ENCODE data around the gene ZNF394.
"Not testable (repeated sequence)": the region's sequence is repeated elsewhere in the genome, so short reads cannot be mapped to it uniquely, and the experiment has no call there.

The ZNF394 gene

DNA sequence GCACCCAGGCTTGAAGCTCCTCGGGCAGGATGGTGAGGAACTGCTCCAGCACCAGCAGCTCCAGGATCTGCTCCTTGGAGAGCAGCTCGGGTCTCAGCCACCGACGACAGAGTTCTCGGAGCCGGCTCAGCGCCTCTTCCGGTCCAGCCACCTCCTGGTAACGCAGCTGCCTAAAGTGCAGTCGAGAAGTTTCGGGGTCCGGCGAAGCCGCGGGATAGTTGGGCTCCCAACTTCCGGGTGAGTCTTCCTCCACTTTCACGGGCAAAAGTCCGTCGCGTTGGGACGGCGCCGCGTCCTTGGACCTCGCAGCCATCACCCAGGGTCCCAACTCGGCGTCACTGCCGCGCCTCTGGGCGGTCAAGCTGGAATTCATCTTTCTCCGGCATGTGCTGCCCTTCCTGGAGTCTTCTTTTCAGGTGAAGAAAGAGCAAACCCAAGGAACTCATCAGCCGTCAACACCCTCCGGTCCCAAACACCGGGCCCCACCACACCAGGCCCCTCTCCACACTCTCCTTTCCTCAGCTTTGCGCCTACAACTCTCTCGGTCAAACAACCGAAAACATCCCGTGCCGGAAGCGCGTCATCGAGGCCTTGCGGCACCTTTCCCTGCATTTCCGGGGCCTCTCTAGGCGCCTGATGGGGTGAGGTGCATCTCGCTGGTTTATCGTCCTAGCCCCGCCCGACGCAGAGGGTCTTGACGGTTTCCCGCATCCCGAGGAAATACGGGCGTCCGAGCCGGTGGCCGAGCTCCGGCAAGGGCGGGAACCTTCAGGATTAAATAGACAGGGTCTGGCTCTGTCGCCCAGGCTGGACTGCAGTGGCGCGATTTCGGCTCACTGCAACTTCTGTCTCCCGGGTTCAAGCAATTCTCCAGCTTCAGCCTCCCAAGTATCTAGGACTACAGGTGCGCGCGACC is at the start of gene ZNF394:
TSS of gene ZNF394 (minus strand) at position 561 of the 916 bp plus-strand sequence. CDS start at position 373, 188 bp downstream.
- DNase-seq, result peak; percentile 92

- DNase-seq, result not testable (repeated sequence)
Observed at GRCh38 chr7:99549545-99549944, 49.5 kb upstream of the ZNF394 start.

DNA sequence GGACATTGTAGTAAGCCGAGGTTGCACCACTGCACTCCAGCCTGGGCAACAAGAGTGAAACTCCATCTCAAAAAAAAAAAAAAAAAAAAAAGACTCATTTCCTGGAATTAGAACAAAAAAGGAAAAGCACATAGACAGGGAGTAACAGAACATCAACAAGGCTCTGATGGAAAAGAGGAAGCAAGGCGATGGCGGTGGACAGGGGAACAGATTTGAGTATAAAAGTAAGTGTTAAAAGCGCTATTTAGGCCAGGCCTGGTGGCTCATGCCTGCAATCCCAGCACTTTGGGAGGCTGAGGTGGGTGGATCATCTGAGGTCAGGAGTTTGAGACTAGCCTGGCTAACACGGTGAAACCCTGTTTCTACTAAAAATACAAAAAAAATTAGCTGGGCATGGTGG is 45.2 kb upstream of the ZNF394 start:
- DNase-seq, result not testable (repeated sequence)

- no peak for DNase-seq
Observed at GRCh38 chr7:99543916-99544315, 43.8 kb upstream of the ZNF394 start.

- DNase-seq, result no peak
Observed at GRCh38 chr7:99543081-99543671, 43.1 kb upstream of the ZNF394 start.

DNA sequence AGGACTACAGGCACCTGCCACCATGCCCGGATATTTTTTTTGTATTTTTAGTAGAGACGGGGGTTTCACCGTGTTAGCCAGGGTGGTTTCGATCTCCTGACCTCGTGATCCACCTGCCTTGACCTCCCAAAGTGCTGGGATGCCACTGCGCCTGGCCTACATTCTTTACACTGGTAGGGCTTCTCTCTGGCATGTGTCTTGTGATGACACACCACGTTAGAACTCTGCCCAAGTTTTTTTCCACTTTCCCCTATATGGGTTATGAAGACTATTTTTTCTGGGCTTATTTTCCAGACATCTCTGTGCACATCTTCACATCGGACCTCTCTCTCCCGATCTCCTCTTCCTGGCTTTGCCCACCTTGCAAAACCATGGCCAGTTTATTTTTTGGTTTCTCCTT is 41.1 kb upstream of the ZNF394 start:
- DNase-seq, result no peak

DNA sequence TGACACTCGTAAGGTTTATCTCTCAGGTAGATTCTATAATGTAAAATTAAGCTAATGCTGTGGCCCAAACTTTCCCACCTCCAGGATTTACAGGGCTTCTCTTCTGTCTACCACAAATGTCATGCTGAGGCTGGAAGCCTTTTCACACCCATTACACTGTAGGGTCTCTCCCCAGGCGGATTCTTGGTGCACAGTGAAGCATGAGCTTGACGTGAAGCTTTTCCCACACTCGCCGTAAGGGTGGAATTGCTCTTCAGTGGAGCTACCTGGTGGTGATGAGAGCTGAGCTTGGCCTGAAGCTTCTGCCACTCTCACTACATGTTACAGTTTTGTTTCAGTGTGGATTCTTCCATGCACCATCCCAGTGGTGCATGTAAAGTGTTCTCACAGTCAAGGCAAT is 40.5 kb upstream of the ZNF394 start:
- no peak for DNase-seq

GRCh38 chr7:99539213-99539811 is 39.2 kb upstream of the ZNF394 start:
- no peak for DNase-seq

DNA sequence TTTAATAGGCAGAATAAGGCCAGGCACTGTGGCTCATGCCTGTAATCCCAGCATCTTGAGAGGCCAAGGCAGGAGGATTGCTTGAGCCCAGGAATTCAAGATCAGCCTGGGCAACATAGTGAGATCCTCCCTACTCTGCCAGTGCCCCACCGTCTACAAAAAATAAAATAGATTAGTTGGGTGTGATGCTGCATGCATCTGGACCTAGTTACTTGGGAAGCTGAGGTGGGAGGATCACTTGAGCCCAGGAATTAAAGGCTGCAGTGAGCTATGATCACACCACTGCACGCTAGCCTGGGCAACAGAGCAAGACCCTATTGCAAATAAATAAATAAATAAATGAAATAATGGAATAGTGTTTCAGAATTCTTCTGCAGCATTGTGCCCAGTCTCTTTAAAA is 35.6 kb upstream of the ZNF394 start:
- DNase-seq, result no peak

GRCh38 chr7:99531354-99531765 is 31.3 kb upstream of the ZNF394 start:
- no peak for DNase-seq

DNA sequence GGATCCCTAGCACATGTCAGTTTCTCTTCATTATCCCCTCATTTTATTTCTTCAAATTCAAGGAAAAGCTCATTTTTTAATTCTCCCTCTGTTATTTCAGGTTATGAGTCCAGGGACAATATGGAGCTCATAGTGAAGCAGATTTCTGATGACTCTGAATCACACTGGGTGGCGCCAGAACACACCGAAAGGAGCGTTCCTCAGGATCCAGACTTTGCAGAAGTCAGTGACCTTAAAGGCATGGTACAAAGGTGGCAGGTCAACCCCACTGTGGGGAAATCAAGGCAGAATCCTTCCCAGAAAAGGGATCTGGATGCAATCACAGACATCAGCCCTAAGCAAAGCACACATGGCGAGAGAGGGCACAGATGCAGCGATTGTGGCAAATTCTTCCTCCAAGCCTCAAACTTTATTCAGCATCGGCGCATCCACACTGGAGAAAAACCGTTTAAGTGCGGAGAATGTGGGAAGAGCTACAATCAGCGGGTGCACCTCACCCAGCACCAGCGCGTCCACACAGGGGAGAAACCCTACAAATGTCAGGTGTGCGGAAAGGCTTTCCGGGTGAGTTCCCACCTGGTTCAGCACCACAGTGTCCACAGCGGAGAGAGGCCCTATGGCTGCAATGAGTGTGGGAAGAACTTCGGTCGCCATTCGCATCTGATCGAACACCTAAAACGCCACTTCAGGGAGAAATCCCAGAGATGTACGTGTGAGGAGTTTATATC is 25.8 kb upstream of the ZNF394 start:
- DNase-seq, result no peak

DNA sequence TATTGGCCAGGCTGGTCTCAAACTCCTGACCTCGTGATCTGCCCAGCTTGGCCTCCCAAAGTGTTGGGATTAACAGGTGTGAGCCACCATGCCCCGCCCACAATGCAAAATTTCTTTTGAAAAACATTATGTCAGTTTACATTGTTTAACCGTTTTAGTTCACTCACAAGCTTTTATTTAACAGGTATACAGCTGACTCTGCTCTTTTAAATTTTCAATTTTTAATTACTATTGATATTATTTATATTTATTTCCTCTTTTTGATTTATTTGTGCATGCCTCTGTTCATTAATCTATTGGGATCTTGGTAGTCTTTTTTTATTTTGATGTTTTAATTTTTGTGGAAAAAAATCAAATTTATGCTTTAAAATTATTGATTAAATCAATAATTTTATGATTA is 21.3 kb upstream of the ZNF394 start:
- no peak for DNase-seq

DNA sequence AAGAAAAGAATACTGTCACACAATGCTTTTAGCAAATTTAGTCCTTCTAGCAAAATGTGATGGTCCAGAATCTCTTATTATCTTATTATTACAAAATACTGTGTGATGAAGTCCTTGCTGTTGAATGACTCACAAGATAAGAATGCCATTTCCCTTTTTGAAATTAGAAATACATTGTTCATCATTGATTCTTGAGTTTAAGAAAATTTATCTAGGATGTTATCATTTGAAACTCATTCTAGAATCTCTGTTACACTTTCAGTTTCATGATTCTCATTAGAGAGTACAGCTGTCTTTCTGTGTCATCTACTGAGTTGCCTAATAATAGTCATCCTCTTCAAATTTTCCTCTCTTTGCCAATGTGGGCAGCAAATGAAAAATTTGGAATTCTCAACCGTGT is 14.0 kb upstream of the ZNF394 start:
- DNase-seq, result no peak

- no peak for DNase-seq
Observed at GRCh38 chr7:99505324-99505662, 5.2 kb upstream of the ZNF394 start.

- peak; percentile 98 for DNase-seq
Observed at GRCh38 chr7:99504603-99505323, 4.7 kb upstream of the ZNF394 start, which contains the start of gene ZKSCAN5. Gene ZKSCAN5 (plus strand): TSS chr7:99504662. CDS start chr7:99506045, 1,383 bp downstream.

GRCh38 chr7:99504281-99504602 is 4.2 kb upstream of the ZNF394 start:
- no peak for DNase-seq

GRCh38 chr7:99501236-99501635 is 1.2 kb upstream of the ZNF394 start:
- DNase-seq, result not testable (repeated sequence)

GRCh38 chr7:99500637-99501009 is 542 bp upstream of the ZNF394 start:
- DNase-seq, result no peak

DNA sequence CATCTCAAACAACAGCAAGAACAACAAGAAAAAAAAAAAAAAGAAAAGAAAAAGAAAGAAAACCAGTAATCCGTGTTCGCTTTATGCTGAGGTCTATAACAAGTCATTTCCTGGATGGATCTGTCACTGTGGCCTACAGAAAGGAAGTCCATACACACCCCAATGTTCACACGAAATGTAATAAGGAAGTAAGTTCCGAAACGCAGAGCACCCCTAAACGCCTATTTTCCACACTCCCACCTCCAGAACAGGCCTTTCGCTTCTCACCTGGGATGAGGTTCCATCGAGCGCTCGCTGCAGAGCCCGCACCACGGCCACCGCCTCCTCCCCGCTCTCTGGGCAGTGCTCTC is 735 bp downstream of the ZNF394 start:
- DNase-seq, result no peak

- DNase-seq, result no peak
Observed at GRCh38 chr7:99498546-99498944, 1.5 kb downstream of the ZNF394 start.

DNA sequence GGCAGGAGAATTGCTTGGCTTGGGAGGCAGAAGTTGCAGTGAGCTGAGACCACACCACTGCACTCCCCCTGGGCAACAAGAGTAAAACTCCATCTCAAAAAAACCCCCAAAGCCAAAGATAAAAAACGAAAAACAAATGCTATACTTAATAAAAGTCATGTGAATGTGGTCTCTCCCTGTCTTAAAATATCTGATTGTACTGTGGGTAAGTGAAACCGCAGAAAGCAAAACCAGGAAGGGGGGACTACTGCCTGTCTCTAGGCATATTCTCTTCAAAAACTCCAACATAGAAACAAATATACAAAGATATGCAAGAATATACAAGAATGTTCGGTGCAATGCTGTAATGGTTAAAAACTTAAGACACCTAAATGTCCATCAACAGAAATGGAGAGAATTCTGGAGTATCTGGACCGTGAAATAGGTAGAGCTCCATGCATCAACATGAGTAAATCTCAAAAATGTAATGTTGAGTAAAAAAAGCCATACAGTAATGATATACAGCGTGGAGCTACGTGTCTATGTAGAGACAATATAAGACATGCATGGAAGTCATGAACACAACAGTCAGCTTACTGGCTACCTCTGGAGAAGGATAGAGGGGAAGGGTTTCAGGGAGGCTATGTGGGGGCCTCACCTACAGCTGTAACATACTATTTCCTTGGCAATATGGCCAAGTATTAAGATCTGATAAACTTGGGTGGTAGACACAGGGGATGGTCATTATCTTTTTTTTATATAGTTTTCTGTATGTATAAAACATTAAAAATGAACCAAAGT is 2.1 kb downstream of the ZNF394 start:
- DNase-seq, result no peak

DNA sequence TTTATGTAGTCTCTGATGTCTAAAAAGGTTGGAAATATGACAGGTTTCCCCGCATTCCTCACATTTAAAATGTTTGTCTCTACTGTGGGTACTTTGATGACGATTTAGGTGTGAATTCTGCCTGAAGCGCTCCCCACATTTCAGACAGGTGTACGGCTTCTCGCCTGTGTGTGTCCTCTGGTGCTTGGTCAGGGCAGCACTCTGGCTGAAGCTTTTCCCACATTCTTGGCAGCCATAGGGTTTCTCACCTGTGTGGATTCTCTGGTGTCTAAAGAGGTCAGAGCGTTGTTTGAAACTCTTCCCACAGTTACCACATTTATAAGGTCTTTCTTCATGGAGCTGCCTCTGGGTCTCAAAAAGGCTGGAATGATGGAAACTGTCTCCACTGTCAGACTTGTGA is 6.3 kb downstream of the ZNF394 start:
- DNase-seq, result no peak
